COR-L47 (cell line): Measurements from ENCODE around the gene KLKB1.

Source experiments
- DNase-seq: peaks from one replicate; lab custom pipeline; 2025; lab: John Stamatoyannopoulos, UW

KLKB1 gene

GRCh38 chr4:186307916-186308315 lies 80.6 kb downstream of the KLKB1 start:
- DNase-seq = no peak
